Measurements from ENCODE around the gene PERCC1.

- TF ChIP-seq CTCF (IDR thresholded peaks at IDR 0.05; ENCODE audit: low read depth, low read length, poor library complexity, severe bottlenecking) (no peak), EZH2phosphoT487 (IDR thresholded peaks at IDR 0.05; ENCODE audit: borderline replicate concordance, low read length) (no peak)
Observed at GRCh38 chr16:1401061-1401757, 29.7 kb upstream of the PERCC1 start.
